Suprapubic skin (tissue), 3 donors: ENCODE data around the gene HMGCR.

Experiments
- CTCF ChIP-seq, 2 donors: fragments of 200-600 bp in 1 of 2; fragments of 450-650 bp in 1 of 2; sonication (generic) in 1 of 2; IDR thresholded peaks; one replicate each; pipeline ENCODE4 v1.5.1; 2016 to 2019; ENCODE audit warnings: antibody characterized with exemption in 2 of 2, mild to moderate bottlenecking in 1 of 2, moderate library complexity in 1 of 2
- EP300 ChIP-seq: sonication (generic); formaldehyde crosslinking; IDR thresholded peaks from one replicate; pipeline ENCODE4 v1.6.1; 2017; ENCODE audit warnings: antibody characterized with exemption
- POLR2A ChIP-seq, 2 donors: fragments of 450-650 bp; IDR thresholded peaks; one replicate each; pipeline ENCODE4 v1.6.1; 2017; ENCODE audit warnings: antibody characterized with exemption in 2 of 2, mild to moderate bottlenecking in 2 of 2, moderate library complexity in 2 of 2

- TF ChIP-seq EP300: no peak
- TF ChIP-seq CTCF (IDR thresholded peaks at IDR 0.05): no peak
- TF ChIP-seq POLR2A (IDR thresholded peaks at IDR 0.05): no peak
Observed at GRCh38 chr5:75368391-75368790, 31.4 kb downstream of the HMGCR start.
